GM18498 (cell line): ENCODE measurements around the gene BET1.
"Not testable (repeated sequence)": the region's sequence is repeated elsewhere in the genome, so short reads cannot be mapped to it uniquely, and the experiment has no call there.

Experiments used
- ATAC-seq: cut with Tn5 transposase; IDR thresholded peaks from one replicate; pipeline ENCODE4 v1.9.1; 2021; ENCODE audit warnings: mild to moderate bottlenecking, moderate library complexity; ENCODE audit not compliant: unreplicated experiment

Gene BET1

GRCh38 chr7:94004024-94004951 is at the start of gene BET1:
Gene BET1 (minus strand): TSS chr7:94004355. CDS start chr7:94004216, 139 bp downstream.
- peak; percentile 92 for ATAC-seq

GRCh38 chr7:94053532-94053931 is 49.4 kb upstream of the BET1 start:
- no peak for ATAC-seq

GRCh38 chr7:94052398-94053180 is 48.4 kb upstream of the BET1 start:
- ATAC-seq = peak; percentile 41

- ATAC-seq = peak; percentile 92
These were observed 45.9 kb upstream of the BET1 start for GRCh38 chr7:94050046-94050445.

- peak; percentile 37 for ATAC-seq
These were observed 45.5 kb upstream of the BET1 start for GRCh38 chr7:94049615-94050014.

GRCh38 chr7:94048755-94049154 is 44.6 kb upstream of the BET1 start:
- no peak for ATAC-seq

- ATAC-seq = no peak
These were observed 43.8 kb upstream of the BET1 start for GRCh38 chr7:94047956-94048355.

- no peak for ATAC-seq
These were observed 41.4 kb upstream of the BET1 start for GRCh38 chr7:94045581-94045980.

- no peak for ATAC-seq
These were observed 40.7 kb upstream of the BET1 start for GRCh38 chr7:94044806-94045205.

- ATAC-seq = no peak
These were observed 39.1 kb upstream of the BET1 start for GRCh38 chr7:94043299-94043698.

GRCh38 chr7:94042381-94042780 is 38.2 kb upstream of the BET1 start:
- peak; percentile 96 for ATAC-seq

GRCh38 chr7:94041529-94041928 is 37.4 kb upstream of the BET1 start:
- no peak for ATAC-seq

GRCh38 chr7:94040254-94040653 is 36.1 kb upstream of the BET1 start:
- ATAC-seq = no peak

- no peak for ATAC-seq
These were observed 35.3 kb upstream of the BET1 start for GRCh38 chr7:94039368-94040035.

- no peak for ATAC-seq
These were observed 27.7 kb upstream of the BET1 start for GRCh38 chr7:94031865-94032264.

GRCh38 chr7:94030634-94031033 is 26.5 kb upstream of the BET1 start:
- ATAC-seq = no peak

GRCh38 chr7:94029976-94030375 is 25.8 kb upstream of the BET1 start:
- no peak for ATAC-seq

- ATAC-seq = no peak
These were observed 24.6 kb upstream of the BET1 start for GRCh38 chr7:94028768-94029167.

GRCh38 chr7:94026619-94027018 is 22.5 kb upstream of the BET1 start:
- not testable (repeated sequence) for ATAC-seq

- no peak for ATAC-seq
These were observed 18.4 kb upstream of the BET1 start for GRCh38 chr7:94022550-94022949.

GRCh38 chr7:94016786-94017185 is 12.6 kb upstream of the BET1 start:
- no peak for ATAC-seq
